Retinal pigment epithelial cell (primary cell): ENCODE measurements around the gene OR51T1.

Experiments
- DNase-seq: peaks from one replicate; pipeline ENCODE4 v3.0.0-alpha.2; 2010; ENCODE audit warnings: low read depth
- H3K4me3 ChIP-seq: 2 replicates; pipeline ENCODE4 v1.5.1; 2011; ENCODE audit warnings: mild to moderate bottlenecking, low read length, control low read depth, moderate library complexity
- CTCF ChIP-seq: conservative IDR thresholded peaks from 2 replicates; pipeline ENCODE4 v1.5.1; 2011; ENCODE audit warnings: low read depth, low read length, control low read depth, inconsistent platforms

The OR51T1 gene

GRCh38 chr11:4891996-4892640 is 10.4 kb downstream of the OR51T1 start:
- DNase-seq: peak; percentile 86
- TF ChIP-seq CTCF: peak; percentile 29

GRCh38 chr11:4903484-4903883 is 21.8 kb downstream of the OR51T1 start, which contains the start of gene OR51A7:
TSS of gene OR51A7 (plus strand) at chr11:4903783. CDS start at chr11:4907370, 3,587 bp downstream.
- TF ChIP-seq CTCF: no peak
- no peak within 1 kb of the TSS for H3K4me3 ChIP-seq
- no peak for DNase-seq

More at GRCh38 chr11:4891996-4892640, 10.4 kb downstream of the OR51T1 start:
- no peak overlapping the region for H3K4me3 ChIP-seq

- DNase-seq: no peak
- no peak overlapping the region for H3K4me3 ChIP-seq
- no peak for TF ChIP-seq CTCF
These were observed 34.9 kb downstream of the OR51T1 start for GRCh38 chr11:4916581-4916980.

- H3K4me3 ChIP-seq: no peak within 1 kb of the TSS
- no peak for DNase-seq
- TF ChIP-seq CTCF: no peak
These were observed 37.5 kb downstream of the OR51T1 start, which contains the start of gene OR51G2 for GRCh38 chr11:4919250-4919649. TSS of gene OR51G2 (minus strand) at chr11:4919350. CDS start at chr11:4915663, 3,687 bp downstream.

- no peak overlapping the region for H3K4me3 ChIP-seq
- no peak for DNase-seq
- TF ChIP-seq CTCF: no peak
These were observed 40.1 kb downstream of the OR51T1 start for GRCh38 chr11:4921796-4922195.

- no peak overlapping the region for H3K4me3 ChIP-seq
- TF ChIP-seq CTCF: no peak
- no peak for DNase-seq
These were observed 40.6 kb downstream of the OR51T1 start for GRCh38 chr11:4922304-4922703.

GRCh38 chr11:4924239-4924638 is 42.5 kb downstream of the OR51T1 start, which contains the start of gene OR51G1:
TSS of gene OR51G1 (minus strand) at chr11:4924339. CDS start at chr11:4924339, 0 bp downstream.
- no peak for DNase-seq
- no peak for TF ChIP-seq CTCF

More at GRCh38 chr11:4924239-4924638, 42.5 kb downstream of the OR51T1 start, which contains the start of gene OR51G1:
- H3K4me3 ChIP-seq: no peak within 1 kb of the TSS
